Measurements from ENCODE around the gene MED22.
"Not testable (repeated sequence)": the region's sequence is repeated elsewhere in the genome, so short reads cannot be mapped to it uniquely, and the experiment has no call there.

MED22 gene

GRCh38 chr9:133317551-133317950 is 30.4 kb downstream of the MED22 start:
- not testable (repeated sequence) for H3K27me3 ChIP-seq (replicated peaks; ENCODE audit: control insufficient read depth, insufficient read depth, low read length, poor library complexity, severe bottlenecking)

GRCh38 chr9:133315997-133316396 is 31.9 kb downstream of the MED22 start:
- Histone ChIP-seq H3K27ac (ENCODE audit: insufficient read depth, low read length, poor library complexity, severe bottlenecking) (no peak overlapping the region), H3K9me3 (ENCODE audit: control insufficient read depth, low read length) (no peaks in the 10 kb centered on the region), H3K27me3 (replicated peaks; ENCODE audit: control insufficient read depth, insufficient read depth, low read length, poor library complexity, severe bottlenecking) (no peaks in the 10 kb centered on the region), H3K36me3 (ENCODE audit: control insufficient read depth, insufficient read depth, low read length) (no peaks in the 10 kb centered on the region), H3K4me3 (ENCODE audit: insufficient read depth, low read depth, low read length, poor library complexity, severe bottlenecking) (no peak overlapping the region), H3K4me1 (ENCODE audit: control insufficient read depth, insufficient read depth, low read length, poor library complexity, severe bottlenecking) (no peaks in the 10 kb centered on the region)
- DNase-seq: no peak

More at GRCh38 chr9:133317551-133317950, 30.4 kb downstream of the MED22 start:
- not testable (repeated sequence) for H3K4me3 ChIP-seq (ENCODE audit: insufficient read depth, low read depth, low read length, poor library complexity, severe bottlenecking); H3K4me1 ChIP-seq (ENCODE audit: control insufficient read depth, insufficient read depth, low read length, poor library complexity, severe bottlenecking); H3K36me3 ChIP-seq (ENCODE audit: control insufficient read depth, insufficient read depth, low read length); H3K27ac ChIP-seq (ENCODE audit: insufficient read depth, low read length, poor library complexity, severe bottlenecking); DNase-seq; H3K9me3 ChIP-seq (ENCODE audit: control insufficient read depth, low read length)

GRCh38 chr9:133309608-133310007 is 38.3 kb downstream of the MED22 start:
- no peaks in the 10 kb centered on the region for H3K9me3 ChIP-seq (ENCODE audit: control insufficient read depth, low read length)
- no peaks in the 10 kb centered on the region for H3K4me1 ChIP-seq (ENCODE audit: control insufficient read depth, insufficient read depth, low read length, poor library complexity, severe bottlenecking)
- H3K4me3 ChIP-seq (ENCODE audit: insufficient read depth, low read depth, low read length, poor library complexity, severe bottlenecking): no peak overlapping the region
- H3K36me3 ChIP-seq (ENCODE audit: control insufficient read depth, insufficient read depth, low read length): no peaks in the 10 kb centered on the region
- no peaks in the 10 kb centered on the region for H3K27me3 ChIP-seq (replicated peaks; ENCODE audit: control insufficient read depth, insufficient read depth, low read length, poor library complexity, severe bottlenecking)
- no peak for DNase-seq
- H3K27ac ChIP-seq (ENCODE audit: insufficient read depth, low read length, poor library complexity, severe bottlenecking): no peak overlapping the region

GRCh38 chr9:133307301-133307700 is 40.6 kb downstream of the MED22 start:
- no peak for DNase-seq
- H3K27ac ChIP-seq (ENCODE audit: insufficient read depth, low read length, poor library complexity, severe bottlenecking): no peak overlapping the region
- H3K36me3 ChIP-seq (ENCODE audit: control insufficient read depth, insufficient read depth, low read length): no peaks in the 10 kb centered on the region
- no peak overlapping the region for H3K4me3 ChIP-seq (ENCODE audit: insufficient read depth, low read depth, low read length, poor library complexity, severe bottlenecking)
- H3K27me3 ChIP-seq (replicated peaks; ENCODE audit: control insufficient read depth, insufficient read depth, low read length, poor library complexity, severe bottlenecking): no peaks in the 10 kb centered on the region
- H3K9me3 ChIP-seq (ENCODE audit: control insufficient read depth, low read length): no peaks in the 10 kb centered on the region
- no peaks in the 10 kb centered on the region for H3K4me1 ChIP-seq (ENCODE audit: control insufficient read depth, insufficient read depth, low read length, poor library complexity, severe bottlenecking)

GRCh38 chr9:133306242-133307204 is 41.4 kb downstream of the MED22 start:
- no peak overlapping the region for H3K4me3 ChIP-seq (ENCODE audit: insufficient read depth, low read depth, low read length, poor library complexity, severe bottlenecking)
- no peak overlapping the region for H3K27ac ChIP-seq (ENCODE audit: insufficient read depth, low read length, poor library complexity, severe bottlenecking)
- H3K4me1 ChIP-seq (ENCODE audit: control insufficient read depth, insufficient read depth, low read length, poor library complexity, severe bottlenecking): no peaks in the 10 kb centered on the region
- no peak for DNase-seq
- H3K9me3 ChIP-seq (ENCODE audit: control insufficient read depth, low read length): no peaks in the 10 kb centered on the region
- no peaks in the 10 kb centered on the region for H3K36me3 ChIP-seq (ENCODE audit: control insufficient read depth, insufficient read depth, low read length)
- no peaks in the 10 kb centered on the region for H3K27me3 ChIP-seq (replicated peaks; ENCODE audit: control insufficient read depth, insufficient read depth, low read length, poor library complexity, severe bottlenecking)

GRCh38 chr9:133305731-133306130 is 42.2 kb downstream of the MED22 start:
- Histone ChIP-seq H3K9me3 (ENCODE audit: control insufficient read depth, low read length) (no peaks in the 10 kb centered on the region), H3K4me3 (ENCODE audit: insufficient read depth, low read depth, low read length, poor library complexity, severe bottlenecking) (no peak overlapping the region), H3K36me3 (ENCODE audit: control insufficient read depth, insufficient read depth, low read length) (no peaks in the 10 kb centered on the region), H3K4me1 (ENCODE audit: control insufficient read depth, insufficient read depth, low read length, poor library complexity, severe bottlenecking) (no peaks in the 10 kb centered on the region), H3K27ac (ENCODE audit: insufficient read depth, low read length, poor library complexity, severe bottlenecking) (no peak overlapping the region), H3K27me3 (replicated peaks; ENCODE audit: control insufficient read depth, insufficient read depth, low read length, poor library complexity, severe bottlenecking) (no peaks in the 10 kb centered on the region)
- DNase-seq: no peak

- no peak overlapping the region for H3K27ac ChIP-seq (ENCODE audit: insufficient read depth, low read length, poor library complexity, severe bottlenecking)
- no peaks in the 10 kb centered on the region for H3K4me1 ChIP-seq (ENCODE audit: control insufficient read depth, insufficient read depth, low read length, poor library complexity, severe bottlenecking)
- no peak overlapping the region for H3K4me3 ChIP-seq (ENCODE audit: insufficient read depth, low read depth, low read length, poor library complexity, severe bottlenecking)
- no peaks in the 10 kb centered on the region for H3K9me3 ChIP-seq (ENCODE audit: control insufficient read depth, low read length)
- no peaks in the 10 kb centered on the region for H3K27me3 ChIP-seq (replicated peaks; ENCODE audit: control insufficient read depth, insufficient read depth, low read length, poor library complexity, severe bottlenecking)
- no peaks in the 10 kb centered on the region for H3K36me3 ChIP-seq (ENCODE audit: control insufficient read depth, insufficient read depth, low read length)
- no peak for DNase-seq
Measured at GRCh38 chr9:133304477-133305377, 43.2 kb downstream of the MED22 start.

GRCh38 chr9:133304158-133304470 is 43.8 kb downstream of the MED22 start:
- Histone ChIP-seq H3K4me1 (ENCODE audit: control insufficient read depth, insufficient read depth, low read length, poor library complexity, severe bottlenecking) (no peaks in the 10 kb centered on the region), H3K27me3 (replicated peaks; ENCODE audit: control insufficient read depth, insufficient read depth, low read length, poor library complexity, severe bottlenecking) (no peaks in the 10 kb centered on the region), H3K4me3 (ENCODE audit: insufficient read depth, low read depth, low read length, poor library complexity, severe bottlenecking) (no peak overlapping the region), H3K9me3 (ENCODE audit: control insufficient read depth, low read length) (no peaks in the 10 kb centered on the region), H3K36me3 (ENCODE audit: control insufficient read depth, insufficient read depth, low read length) (no peaks in the 10 kb centered on the region), H3K27ac (ENCODE audit: insufficient read depth, low read length, poor library complexity, severe bottlenecking) (no peak overlapping the region)
- DNase-seq: no peak

GRCh38 chr9:133303266-133304157 is 44.4 kb downstream of the MED22 start:
- Histone ChIP-seq H3K27me3 (replicated peaks; ENCODE audit: control insufficient read depth, insufficient read depth, low read length, poor library complexity, severe bottlenecking) (no peaks in the 10 kb centered on the region), H3K27ac (ENCODE audit: insufficient read depth, low read length, poor library complexity, severe bottlenecking) (no peak overlapping the region), H3K4me3 (ENCODE audit: insufficient read depth, low read depth, low read length, poor library complexity, severe bottlenecking) (no peak overlapping the region), H3K36me3 (ENCODE audit: control insufficient read depth, insufficient read depth, low read length) (no peaks in the 10 kb centered on the region), H3K9me3 (ENCODE audit: control insufficient read depth, low read length) (no peaks in the 10 kb centered on the region), H3K4me1 (ENCODE audit: control insufficient read depth, insufficient read depth, low read length, poor library complexity, severe bottlenecking) (no peaks in the 10 kb centered on the region)
- no peak for DNase-seq
